GM19468 (cell line): ENCODE data around the gene HDAC4.

Experiments used
- ATAC-seq: cut with Tn5 transposase; IDR thresholded peaks from one replicate; pipeline ENCODE4 v1.9.1; 2021; ENCODE audit warnings: mild to moderate bottlenecking, moderate library complexity, moderate number of reproducible peaks; ENCODE audit not compliant: unreplicated experiment; ENCODE audit errors: extremely low read depth

HDAC4 gene

DNA sequence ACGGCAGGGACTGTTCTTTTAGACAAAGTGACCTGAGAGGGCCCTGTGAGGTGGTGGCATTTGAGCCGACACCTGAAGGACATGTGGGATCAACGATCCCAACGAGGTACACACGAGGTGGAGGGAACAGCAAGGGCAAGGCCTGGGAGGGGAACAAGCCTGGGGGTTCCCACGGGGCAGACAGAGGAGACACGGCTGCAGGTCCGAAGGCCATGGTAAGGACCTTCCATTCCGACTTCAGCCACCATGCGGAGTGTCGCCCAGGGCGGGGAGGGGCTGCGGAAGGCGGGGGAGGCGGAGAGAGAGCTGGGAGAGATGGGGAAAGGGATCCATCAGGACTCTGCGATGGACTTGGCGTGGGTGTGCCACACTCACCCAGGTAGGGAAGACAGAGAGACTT lies 151.8 kb downstream of the HDAC4 start:
- no peak for ATAC-seq

DNA sequence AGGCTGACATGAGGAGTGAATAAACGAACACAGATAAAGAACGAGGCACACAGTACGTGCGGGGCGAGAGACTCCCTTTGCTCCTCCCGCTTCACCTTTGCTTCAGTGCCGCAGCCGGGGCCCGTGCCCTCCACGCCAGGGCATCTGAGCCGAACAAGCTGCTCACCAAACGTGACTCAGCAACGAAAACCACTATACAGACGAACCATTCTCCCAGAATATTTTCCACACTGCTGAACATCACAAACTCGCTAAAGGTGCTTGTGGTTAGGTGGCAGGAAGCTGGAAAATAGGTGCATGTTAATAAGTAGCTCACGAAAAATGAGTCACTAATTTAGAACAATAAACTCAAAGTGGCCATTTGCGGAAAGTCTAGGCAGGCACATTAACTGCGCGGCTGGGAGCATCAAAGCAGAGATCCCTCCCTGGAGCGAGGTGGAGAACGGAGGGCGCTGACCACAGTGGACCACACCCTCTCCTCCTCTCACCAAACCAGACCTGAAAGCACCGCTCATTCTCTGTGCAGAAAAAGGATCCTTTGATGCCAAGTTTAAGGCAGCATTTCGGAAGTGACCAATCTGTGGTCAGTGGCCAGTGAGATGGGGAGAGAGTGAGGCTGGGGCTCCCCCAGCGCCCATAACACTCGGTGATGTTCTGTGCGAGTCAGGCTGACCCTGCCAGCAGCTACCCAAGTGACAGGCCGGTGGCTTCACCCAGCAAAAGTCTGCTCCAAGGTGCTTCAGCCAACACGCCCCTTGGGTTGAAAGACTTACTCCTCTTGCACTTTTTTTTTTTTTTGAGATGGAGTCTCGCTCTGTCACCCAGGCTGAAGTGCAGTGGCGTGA lies 153.2 kb downstream of the HDAC4 start:
- ATAC-seq = no peak

DNA sequence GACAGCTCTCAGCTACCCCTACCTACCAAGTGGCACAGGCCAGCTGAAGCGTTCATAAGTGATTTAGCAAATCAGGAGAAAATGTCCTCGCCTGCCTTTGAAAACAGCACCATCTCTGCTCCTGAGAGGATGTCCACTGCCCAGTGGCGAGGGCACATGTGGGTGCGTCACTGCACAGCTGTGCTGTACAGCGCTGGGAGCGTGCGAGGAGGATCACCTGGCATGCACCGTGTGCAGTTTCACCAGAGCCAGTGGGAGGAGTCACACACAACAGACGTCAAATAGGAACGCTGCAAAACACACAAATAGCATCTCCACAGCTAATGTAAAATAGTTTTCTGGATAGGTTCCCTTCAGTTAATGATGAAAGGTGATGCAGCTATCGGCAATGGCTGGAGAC lies 154.1 kb downstream of the HDAC4 start:
- no peak for ATAC-seq

DNA sequence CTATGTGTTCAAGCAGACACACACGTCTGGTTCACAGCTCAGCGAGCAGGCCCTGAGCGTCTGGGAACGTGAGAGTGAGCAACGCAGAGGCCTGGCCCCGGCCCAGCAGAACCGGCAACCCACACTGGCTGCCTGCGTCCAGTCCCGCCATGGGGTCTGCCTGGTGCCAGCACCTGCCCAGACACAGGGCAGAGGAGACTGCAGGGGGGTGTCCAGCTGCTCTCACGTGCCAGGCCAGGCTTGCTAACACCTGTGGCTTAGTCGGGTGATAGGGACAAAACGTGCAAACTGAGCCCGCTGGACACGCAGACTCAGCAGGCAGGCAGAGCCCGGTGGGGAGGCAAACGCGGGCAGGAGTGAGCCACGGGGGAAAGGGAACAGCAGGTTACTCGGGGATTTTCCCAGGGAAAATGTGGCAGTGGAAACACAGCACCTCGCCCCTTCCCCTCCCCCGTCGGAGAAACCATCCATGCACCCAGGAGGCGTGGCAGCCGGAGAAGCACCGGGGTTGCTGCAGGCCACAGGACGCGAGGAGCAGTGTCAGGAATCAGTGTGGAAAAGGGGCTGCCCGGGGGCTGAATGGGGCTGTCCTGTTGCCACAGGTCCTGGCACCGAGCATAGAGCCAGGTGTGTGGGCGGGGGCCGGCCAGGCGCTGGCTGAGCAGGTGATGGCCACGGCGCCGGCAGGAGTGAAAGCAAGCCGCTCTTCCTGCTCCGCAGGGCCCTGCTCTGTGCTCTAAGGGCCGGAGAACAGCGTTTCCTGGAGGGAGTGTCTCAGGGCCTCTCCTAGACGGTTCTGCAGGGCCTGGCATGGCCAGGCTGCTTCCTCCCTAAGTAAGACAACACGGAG lies 154.7 kb downstream of the HDAC4 start:
- no peak for ATAC-seq

DNA sequence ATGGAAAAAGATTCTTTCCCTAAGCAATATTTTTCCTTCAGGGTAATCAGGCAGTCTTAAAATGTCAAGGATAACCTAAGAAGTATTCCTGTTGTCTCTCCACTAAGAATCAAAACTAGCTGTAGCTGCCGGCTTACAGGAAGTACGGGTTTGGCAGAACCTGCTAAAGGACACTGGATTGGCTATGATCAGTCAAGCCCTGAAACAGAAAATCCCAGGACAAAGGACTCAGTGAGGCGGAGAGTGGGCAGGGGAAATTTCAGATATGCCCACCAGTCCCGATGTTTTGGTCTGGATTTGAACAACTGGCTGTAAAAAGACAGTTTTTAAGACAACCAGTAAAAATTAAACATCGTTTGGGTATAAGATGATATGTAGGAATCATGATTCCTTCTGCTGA lies 155.7 kb downstream of the HDAC4 start:
- ATAC-seq = no peak

DNA sequence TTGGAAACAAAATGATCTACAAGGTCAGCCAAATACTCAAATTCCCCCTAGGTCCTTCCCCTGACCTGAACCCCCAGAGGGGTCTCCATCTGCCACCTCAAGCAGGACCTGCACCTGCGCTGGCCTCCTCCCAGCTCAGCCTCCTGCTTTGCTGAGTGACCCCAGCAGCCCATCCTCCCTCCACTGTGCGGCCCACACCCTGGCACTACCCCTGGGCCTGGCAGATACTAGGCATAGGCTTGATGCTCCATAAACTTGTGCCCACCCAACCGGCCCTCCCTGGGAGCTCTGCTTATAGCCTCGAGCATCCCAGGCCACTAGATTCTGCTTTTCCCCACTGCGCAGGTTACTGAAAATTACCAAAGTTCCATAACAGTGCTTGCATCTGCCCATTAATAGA lies 156.2 kb downstream of the HDAC4 start:
- ATAC-seq = no peak

DNA sequence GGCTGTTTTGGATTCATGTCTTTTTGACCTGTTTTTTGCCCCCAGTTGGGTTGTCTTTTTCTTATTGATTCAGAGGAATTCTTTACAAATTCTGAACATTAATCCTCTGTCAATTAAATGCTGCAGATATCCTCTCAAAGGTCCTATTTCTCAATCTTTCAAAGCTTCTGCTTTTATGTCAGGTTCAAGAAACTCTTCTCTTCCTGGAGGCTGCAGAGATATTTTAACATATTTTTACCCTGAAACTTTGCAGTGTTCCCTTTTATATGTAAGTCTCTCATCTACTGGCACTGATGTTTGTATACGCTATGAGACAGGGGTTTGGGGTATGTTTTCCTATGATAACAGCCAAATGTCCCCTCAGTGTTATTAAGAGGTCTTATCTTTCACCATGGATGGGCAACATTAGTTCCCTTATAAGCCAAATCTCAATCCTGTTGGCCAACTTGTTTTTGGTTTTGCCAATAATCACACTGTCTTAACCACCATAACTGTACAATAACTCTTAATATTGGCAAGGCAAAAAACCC lies 159.3 kb downstream of the HDAC4 start:
- no peak for ATAC-seq

DNA sequence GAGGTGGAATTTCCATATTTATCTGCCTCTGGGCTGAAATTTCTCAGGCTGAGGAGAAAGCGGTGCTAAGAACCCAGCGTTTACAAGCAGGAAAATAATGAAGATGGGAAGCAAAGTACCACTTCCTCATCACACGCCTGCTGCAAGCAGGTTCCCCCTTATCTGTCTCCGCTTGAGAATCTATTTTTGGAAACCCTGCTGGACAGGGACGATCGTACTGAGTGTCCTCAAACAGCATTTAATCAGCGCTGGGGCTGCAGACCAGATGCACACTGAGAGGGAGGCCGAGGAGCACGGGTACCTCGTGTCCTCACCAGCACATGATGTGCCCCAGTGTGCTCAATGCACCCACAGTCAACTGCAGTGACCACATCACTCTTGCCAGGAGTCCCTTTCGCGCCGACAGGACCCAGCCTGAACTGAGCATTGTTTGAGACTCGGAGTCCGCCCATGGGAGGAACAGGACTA lies 160.4 kb downstream of the HDAC4 start:
- no peak for ATAC-seq

DNA sequence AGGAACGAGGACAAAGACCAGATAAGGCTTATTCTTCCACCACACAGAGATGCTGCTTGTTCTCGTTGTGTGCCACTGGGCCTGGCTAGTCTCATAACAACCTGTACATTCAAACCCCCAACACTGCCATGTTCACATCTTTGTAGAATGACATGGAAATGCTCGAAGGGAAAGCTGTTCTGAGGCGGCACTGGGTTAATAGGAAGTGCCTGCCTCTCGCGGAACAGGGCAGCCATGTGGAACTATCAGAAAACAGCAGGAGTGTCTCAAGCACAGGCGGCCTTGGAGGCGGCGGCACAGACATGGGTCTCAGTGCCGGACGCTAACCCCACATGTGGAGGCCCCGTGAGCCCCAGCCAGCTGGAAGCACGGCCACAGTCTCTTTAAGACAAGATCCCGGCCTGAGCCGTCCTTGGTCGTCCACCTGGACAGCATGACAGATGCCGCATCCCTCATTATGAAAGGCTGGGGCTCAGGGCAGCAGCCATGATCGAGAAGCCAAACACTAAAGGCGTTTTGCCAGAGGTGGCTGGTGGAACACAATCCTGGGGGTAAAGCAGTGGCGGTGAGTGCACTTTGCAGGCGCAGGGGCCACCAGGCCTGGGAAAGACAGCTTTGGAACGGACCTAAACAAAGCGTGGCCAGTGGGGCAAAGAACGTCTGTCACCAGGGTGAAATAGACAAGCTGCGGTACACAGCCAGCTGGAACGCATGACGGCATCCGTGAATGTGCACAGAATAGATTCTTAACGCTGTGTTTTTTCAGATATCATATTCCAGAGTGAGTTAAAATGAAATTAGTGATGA lies 161.0 kb downstream of the HDAC4 start:
- ATAC-seq = no peak

DNA sequence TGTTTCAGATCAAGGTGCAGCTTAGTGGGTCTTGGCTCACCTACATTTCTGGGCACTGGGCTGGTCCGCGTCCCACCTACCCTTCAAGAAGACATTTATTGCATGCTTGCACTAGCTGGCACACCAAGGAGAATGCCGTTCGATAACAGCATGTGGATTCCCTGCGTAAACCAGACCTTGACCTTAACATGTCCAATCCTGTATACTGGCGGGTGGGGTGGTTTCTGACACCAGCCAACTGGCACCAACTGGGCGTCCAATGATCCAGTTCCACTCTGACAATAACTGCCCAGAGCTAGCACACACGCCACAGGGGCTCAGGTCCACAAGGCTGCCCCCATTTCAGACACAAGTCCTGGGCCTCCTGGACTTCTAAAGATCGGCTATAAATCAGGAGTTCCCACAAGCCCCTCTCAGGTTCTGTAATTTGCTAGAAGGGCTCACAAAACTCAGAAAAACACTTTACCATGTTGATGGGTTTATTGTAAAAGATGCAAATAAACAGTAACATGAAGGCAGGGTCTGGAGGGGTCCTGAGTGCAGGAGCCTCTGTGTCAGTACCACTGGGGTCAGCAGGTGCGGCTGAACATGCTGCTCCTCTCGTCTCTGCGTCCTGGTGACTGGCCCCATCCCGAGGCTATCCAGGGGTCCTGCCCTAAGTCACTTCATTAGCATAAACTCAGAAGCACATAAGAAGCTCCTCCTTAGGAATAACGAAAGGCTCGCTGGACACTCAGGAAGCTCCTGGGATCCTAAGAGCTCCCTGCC lies 161.8 kb downstream of the HDAC4 start:
- no peak for ATAC-seq

DNA sequence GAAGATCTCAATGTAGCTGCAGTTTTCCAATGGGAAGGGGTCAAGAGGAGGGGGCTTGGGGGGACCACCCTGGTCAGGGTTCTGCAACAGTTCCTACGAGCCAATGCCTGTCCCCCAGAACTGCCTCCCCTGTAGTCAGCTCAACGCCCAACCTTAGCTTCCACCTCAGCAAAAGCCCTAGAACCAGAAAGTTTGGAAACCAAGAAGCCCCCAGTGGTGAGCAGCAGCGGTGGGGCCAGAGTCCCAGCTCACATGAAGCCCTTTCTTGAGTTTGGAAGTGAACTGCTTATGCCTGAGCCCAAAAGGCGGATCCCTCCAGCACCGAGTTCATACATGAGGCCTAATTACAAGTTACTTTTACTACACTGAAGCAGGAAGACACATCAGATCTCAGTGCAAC lies 162.4 kb downstream of the HDAC4 start:
- no peak for ATAC-seq

DNA sequence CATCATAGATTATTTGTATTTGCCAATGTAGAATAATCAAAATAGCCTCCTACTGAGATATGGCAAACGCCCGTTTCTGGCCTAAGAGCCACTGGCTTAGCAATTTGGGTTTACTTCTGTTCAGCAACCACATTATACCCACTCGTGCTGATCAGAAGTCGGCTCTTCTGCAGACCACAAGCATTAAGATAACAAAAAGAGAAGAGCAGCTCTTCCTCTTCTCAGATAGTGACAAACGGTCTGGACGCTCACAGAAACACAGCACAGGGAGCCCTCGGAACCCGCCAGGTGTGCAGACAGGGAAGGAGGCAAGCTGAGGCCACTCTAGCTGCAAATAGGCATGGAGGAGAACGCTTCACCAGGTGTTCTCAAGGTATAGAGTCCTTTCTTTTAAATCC lies 164.0 kb downstream of the HDAC4 start:
- ATAC-seq = no peak

DNA sequence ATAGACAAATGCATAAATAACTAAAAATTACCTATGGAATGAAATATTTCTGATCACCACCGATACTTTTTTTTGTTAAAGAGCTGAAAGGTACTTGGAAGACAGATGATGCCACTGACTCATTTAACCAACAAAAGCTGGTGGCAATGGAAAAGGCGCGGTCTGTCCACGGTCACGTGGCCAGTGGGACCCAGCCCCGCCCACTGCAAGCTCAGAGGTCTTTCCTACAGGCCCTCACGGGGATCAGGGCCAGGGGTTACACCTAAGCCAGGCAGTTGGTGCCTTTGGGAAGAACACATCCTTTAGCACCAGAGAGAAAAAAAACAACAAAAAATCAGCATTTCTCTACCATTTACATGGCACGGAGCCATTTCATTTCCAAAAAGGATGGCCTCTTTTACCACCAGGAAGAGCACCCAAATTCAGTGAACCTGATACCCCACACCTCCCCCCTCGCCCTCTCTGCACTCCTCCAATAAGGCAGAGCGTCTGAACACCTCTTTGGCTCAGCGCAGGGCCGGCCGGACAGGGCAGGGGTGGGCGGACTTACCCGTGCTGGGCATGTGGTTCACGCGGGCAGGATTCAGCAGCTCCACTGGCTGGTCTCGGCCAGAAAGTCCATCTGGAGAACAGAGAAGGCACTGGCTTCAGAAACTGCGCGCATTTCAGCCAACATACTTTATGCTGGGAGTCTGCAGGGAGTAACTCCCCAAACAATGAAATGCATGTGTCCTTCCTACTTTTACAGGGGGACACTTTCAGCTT lies 164.6 kb downstream of the HDAC4 start:
- no peak for ATAC-seq

DNA sequence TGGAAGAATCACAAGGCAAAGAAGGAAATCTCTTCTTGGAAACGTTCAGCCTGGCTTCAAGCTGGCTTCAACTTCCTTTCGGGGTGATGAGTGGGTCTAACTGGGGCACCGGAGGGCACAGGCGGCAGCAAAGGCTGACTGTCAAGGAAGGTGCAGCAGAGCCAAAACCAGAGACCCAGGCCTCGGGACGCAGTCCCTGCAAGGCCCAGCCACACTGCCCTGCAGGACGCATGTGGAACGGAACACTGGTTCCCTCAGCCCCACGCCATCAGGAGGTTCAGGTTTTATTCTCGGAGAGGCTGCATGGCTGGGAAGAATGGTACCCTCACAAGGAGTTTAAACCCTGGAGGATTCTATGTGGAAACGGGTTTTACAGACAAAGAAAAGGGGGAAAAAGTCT lies 165.5 kb downstream of the HDAC4 start:
- ATAC-seq = no peak

DNA sequence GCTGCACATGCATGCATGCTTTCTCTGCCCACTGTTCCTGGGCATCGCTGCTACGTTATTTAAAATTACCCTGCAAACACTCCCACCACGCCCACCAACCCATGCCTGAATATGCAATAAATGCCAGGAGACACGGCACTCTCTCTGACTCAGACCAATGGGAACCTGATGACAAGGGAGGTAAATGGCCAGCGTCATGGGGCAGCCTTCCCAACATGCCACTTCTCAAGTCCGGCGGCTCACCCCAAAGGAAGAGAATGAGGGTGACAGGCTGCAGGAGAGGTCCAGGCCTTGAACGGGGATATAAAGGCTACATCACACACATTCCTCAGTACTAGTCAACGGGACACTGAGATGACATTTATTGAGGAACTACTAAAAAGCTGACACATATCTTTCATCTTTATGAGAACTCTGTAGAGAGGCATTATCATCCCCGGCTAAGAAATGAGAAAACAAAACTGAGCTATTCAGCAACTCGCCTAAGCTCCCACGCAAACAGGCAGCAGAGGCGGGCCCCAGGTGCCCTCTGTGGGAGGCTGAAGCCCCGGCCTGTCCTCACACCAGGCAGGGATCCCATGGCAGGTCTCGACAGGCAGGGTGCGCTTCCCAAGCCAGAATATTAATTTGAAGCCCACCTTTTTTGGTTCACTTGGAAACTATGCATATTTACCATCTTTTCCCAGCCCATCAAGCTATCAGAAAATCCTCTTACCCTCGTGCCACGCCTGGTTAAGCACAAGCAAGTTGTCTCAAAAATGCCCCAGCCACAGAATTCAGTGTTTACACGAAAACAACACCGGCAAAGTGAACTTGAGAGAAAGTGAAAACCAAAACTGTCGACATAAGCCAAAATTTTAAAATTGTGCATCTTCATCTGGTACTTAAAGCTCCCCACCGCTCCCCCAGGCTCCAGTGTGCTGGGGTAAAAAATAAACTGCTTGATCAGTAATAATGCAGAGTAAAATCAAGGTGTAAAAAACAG lies 166.3 kb downstream of the HDAC4 start:
- ATAC-seq = no peak

DNA sequence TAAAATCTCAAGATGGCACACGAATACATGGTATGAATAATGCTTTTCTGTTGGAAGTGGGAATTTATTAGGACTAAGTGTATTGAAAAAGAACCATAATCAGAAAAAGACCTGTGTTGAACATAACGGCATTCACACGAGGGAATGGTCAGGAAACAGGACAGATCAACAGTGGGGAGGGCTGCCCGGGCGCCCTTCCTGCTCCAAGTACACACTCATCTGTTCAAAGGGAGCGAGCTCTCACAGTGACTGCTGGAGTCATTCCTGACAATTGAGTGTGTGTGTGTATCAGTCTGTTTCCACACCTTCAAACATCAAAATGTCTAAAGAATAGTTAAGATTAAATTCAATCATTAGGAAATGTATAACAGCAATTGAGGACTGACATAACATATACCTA lies 167.2 kb downstream of the HDAC4 start:
- no peak for ATAC-seq

DNA sequence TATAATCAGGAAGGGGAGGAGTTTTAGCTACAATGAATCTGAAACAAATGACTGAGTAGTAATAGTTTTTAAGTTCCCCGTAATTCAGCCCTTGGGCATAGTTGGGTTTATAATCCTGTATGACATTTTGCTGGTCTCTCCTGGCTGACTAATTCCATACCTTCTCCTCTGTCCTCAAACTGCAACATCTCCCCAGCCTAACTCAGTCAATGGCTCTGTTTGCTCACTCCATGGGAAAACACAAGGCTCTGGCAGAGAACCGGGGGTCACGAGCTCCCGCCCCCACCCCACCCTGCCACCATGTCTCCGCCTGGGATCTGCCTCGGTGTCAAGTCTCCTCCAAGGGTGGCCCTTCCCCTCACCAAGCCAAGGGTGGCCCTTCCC lies 168.6 kb downstream of the HDAC4 start:
- no peak for ATAC-seq
